GM23248 (cell line): ENCODE measurements around the gene PTCSC3. TPM values are rescaled to one million over a fixed set of nuclear protein-coding genes. Genes with fewer than 3 reads are reported as not detected.

Source experiments
- DNase-seq: peaks from one replicate; pipeline ENCODE4 v3.0.0-alpha.2; 2015
- H2AFZ ChIP-seq: fragments of 200-600 bp; sonication (generic); 2 replicates; pipeline ENCODE4 v1.6.1; 2016; ENCODE audit warnings: antibody characterized with exemption
- H3F3A ChIP-seq: fragments of 200-600 bp; sonication (generic); 2 replicates; pipeline ENCODE4 v1.6.1; 2016; ENCODE audit warnings: mild to moderate bottlenecking, antibody characterized with exemption, mixed run types; ENCODE audit not compliant: insufficient read depth
- H3K27ac ChIP-seq: fragments of 200-600 bp; sonication (generic); 2 replicates; pipeline ENCODE4 v1.5.1; 2016; ENCODE audit warnings: mild to moderate bottlenecking
- H3K27me3 ChIP-seq: fragments of 200-600 bp; sonication (generic); replicated peaks from 2 replicates; pipeline ENCODE4 v1.6.1; 2016; ENCODE audit warnings: mild to moderate bottlenecking; ENCODE audit not compliant: insufficient read depth
- H3K36me3 ChIP-seq: fragments of 200-600 bp; sonication (generic); 2 replicates; pipeline ENCODE4 v1.6.1; 2016; ENCODE audit warnings: low read depth, mild to moderate bottlenecking
- H3K4me1 ChIP-seq: fragments of 200-600 bp; sonication (generic); 2 replicates; pipeline ENCODE4 v1.6.1; 2016; ENCODE audit warnings: mild to moderate bottlenecking; ENCODE audit not compliant: insufficient read depth
- H3K4me2 ChIP-seq: fragments of 200-600 bp; sonication (generic); one replicate; pipeline ENCODE4 v1.6.1; 2016; ENCODE audit warnings: mild to moderate bottlenecking; ENCODE audit not compliant: unreplicated experiment
- H3K4me3 ChIP-seq: fragments of 200-600 bp; sonication (generic); 2 replicates; pipeline ENCODE4 v1.5.1; 2016; ENCODE audit warnings: mild to moderate bottlenecking
- H3K79me2 ChIP-seq: fragments of 200-600 bp; sonication (generic); 2 replicates; pipeline ENCODE4 v1.6.1; 2016; ENCODE audit warnings: mild to moderate bottlenecking; ENCODE audit not compliant: insufficient read depth
- H3K9ac ChIP-seq: fragments of 200-600 bp; sonication (generic); 2 replicates; pipeline ENCODE4 v1.6.1; 2016; ENCODE audit warnings: mild to moderate bottlenecking
- H3K9me2 ChIP-seq: fragments of 200-600 bp; sonication (generic); 2 replicates; pipeline ENCODE4 v1.6.1; 2016; ENCODE audit warnings: mixed run types, mild to moderate bottlenecking, moderate library complexity; ENCODE audit not compliant: insufficient read depth
- H3K9me3 ChIP-seq: fragments of 200-600 bp; sonication (generic); one replicate; pipeline ENCODE4 v1.6.1; 2017; ENCODE audit warnings: low read depth
- H4K20me1 ChIP-seq: fragments of 200-600 bp; sonication (generic); 2 replicates; pipeline ENCODE4 v1.6.0; 2016; ENCODE audit not compliant: insufficient read depth
- EZH2 ChIP-seq: fragments of 200-600 bp; sonication (generic); IDR thresholded peaks from 2 replicates; pipeline ENCODE4 v1.6.1; 2018; ENCODE audit warnings: antibody characterized with exemption, mild to moderate bottlenecking; ENCODE audit not compliant: insufficient read depth, poor library complexity, severe bottlenecking
- EZH2phosphoT487 ChIP-seq: fragments of 200-600 bp; sonication (generic); IDR thresholded peaks from 2 replicates; pipeline ENCODE4 v1.6.1; 2018; ENCODE audit warnings: antibody characterized with exemption, moderate library complexity, mild to moderate bottlenecking, low read depth; ENCODE audit not compliant: insufficient read depth
- WGBS, 2 experiments: methylation state at CpG; one replicate each; pipeline ENCODE4 v1.1.6; 2015 to 2017; ENCODE audit warnings: low lambda C conversion rate in 2 of 2, low coverage in 1 of 2; ENCODE audit errors: missing lambda C conversion rate in 2 of 2; 5-methylcytosine and 5-hydroxymethylcytosine counted together
- in situ Hi-C: fragments of 300-500 bp; cut with MboI; formaldehyde crosslinking; loops from 2 replicates; pipeline ENCODE4 v1.15.0; 2020
- polyA plus RNA-seq: library from polyadenylated mRNA; unstranded; fragments of >200 nt; fragmentation: Nextera tagmentation; extraction: Ambion mirVana; gene quantifications from 2 replicates; pipeline ENCODE4 v1.2.1, GENCODE V29; 2016
- total RNA-seq: library from RNA; depleted of rRNA; stranded (reverse); fragments of >200 nt; shearing (Covaris generic); gene quantifications from 2 replicates; pipeline ENCODE4 v1.2.3, GENCODE V29; 2014; rRNA removed

The PTCSC3 gene
- not detected in 2 replicates for total RNA-seq
- not detected in 2 replicates for polyA plus RNA-seq

- no peak within 1 kb of the TSS for H3K27ac ChIP-seq
- WGBS, 2 experiments, result 22 to 24% methylated on average over 4 of the region's 4 CpGs
Measured at GRCh38 chr14:36176524-36176923, at the start of gene PTCSC3. Gene PTCSC3, minus strand, starts transcription at chr14:36176722.

GRCh38 chr14:36226164-36226563 lies 49.6 kb upstream of the PTCSC3 start:
- Histone ChIP-seq H3K4me1 (no peaks in the 10 kb centered on the region), H3K4me2 (no peak overlapping the region), H4K20me1 (no peaks in the 10 kb centered on the region), H3K79me2 (no peaks in the 10 kb centered on the region), H3F3A (no peaks in the 10 kb centered on the region), H3K27ac (no peak overlapping the region), H3K36me3 (no peaks in the 10 kb centered on the region), H3K9ac (no peak overlapping the region), H3K4me3 (no peak overlapping the region), H3K9me2 (0 out of 2 replicates have a peak, but pooled peaks cover 2% of the 10 kb centered on the region), H3K9me3 (no peaks in the 10 kb centered on the region), H3K27me3 (peaks cover 7% of the 10 kb centered on the region; the same call in 1 of the 2 replicates), H2AFZ (no peak overlapping the region)
- no peak for TF ChIP-seq EZH2
- TF ChIP-seq EZH2phosphoT487, result no peak
- DNase-seq, result no peak
- in situ Hi-C loops, result no loop called here
- 9 to 14% methylated on average over 1 of the region's 1 CpG for WGBS, 2 experiments

More at GRCh38 chr14:36176524-36176923, at the start of gene PTCSC3:
- in situ Hi-C loops, result no loop called here
- no peak within 1 kb of the TSS for H3K4me2 ChIP-seq
- no peak within 1 kb of the TSS for H3K9ac ChIP-seq
- H3K27me3 ChIP-seq, result no peaks in the 10 kb centered on the region; the same call in 1 of the 2 replicates
- H3K79me2 ChIP-seq, result no peaks in the 10 kb centered on the region
- no peaks in the 10 kb centered on the region for H3K9me3 ChIP-seq
- no peak within 1 kb of the TSS for H3K4me3 ChIP-seq
- H3K9me2 ChIP-seq, result peaks cover 4% of the 10 kb centered on the region; the same call in 1 of the 2 replicates
- H4K20me1 ChIP-seq, result no peaks in the 10 kb centered on the region
- no peak within 1 kb of the TSS for H2AFZ ChIP-seq
- H3K4me1 ChIP-seq, result no peaks in the 10 kb centered on the region
- DNase-seq, result no peak
- H3F3A ChIP-seq, result no peaks in the 10 kb centered on the region
- no peaks in the 10 kb centered on the region for H3K36me3 ChIP-seq
- TF ChIP-seq EZH2, result no peak
- TF ChIP-seq EZH2phosphoT487, result no peak

- H3K9me3 ChIP-seq, result no peaks in the 10 kb centered on the region
- in situ Hi-C loops, result no loop called here
- no peaks in the 10 kb centered on the region for H4K20me1 ChIP-seq
- no peak overlapping the region for H2AFZ ChIP-seq
- H3K4me3 ChIP-seq, result no peak overlapping the region
- no peaks in the 10 kb centered on the region for H3K79me2 ChIP-seq
- no peaks in the 10 kb centered on the region for H3F3A ChIP-seq
- H3K4me2 ChIP-seq, result no peak overlapping the region
- no peak overlapping the region for H3K27ac ChIP-seq
- TF ChIP-seq EZH2phosphoT487, result no peak
- peaks cover 8% of the 10 kb centered on the region; the same call in 1 of the 2 replicates for H3K27me3 ChIP-seq
- DNase-seq, result no peak
- 69 to 72% methylated on average over 9 of the region's 9 CpGs for WGBS, 2 experiments
- H3K9me2 ChIP-seq, result 0 out of 2 replicates have a peak, but pooled peaks cover 2% of the 10 kb centered on the region
- no peaks in the 10 kb centered on the region for H3K36me3 ChIP-seq
- no peak overlapping the region for H3K9ac ChIP-seq
- no peaks in the 10 kb centered on the region for H3K4me1 ChIP-seq
Measured at GRCh38 chr14:36224176-36224575, 47.7 kb upstream of the PTCSC3 start.

GRCh38 chr14:36223558-36223957 lies 47.0 kb upstream of the PTCSC3 start:
- Histone ChIP-seq H3K27ac (no peak overlapping the region), H3K4me2 (no peak overlapping the region), H3K9me3 (no peaks in the 10 kb centered on the region), H3F3A (no peaks in the 10 kb centered on the region), H3K4me3 (no peak overlapping the region), H2AFZ (no peak overlapping the region), H3K4me1 (no peaks in the 10 kb centered on the region), H4K20me1 (no peaks in the 10 kb centered on the region), H3K79me2 (no peaks in the 10 kb centered on the region), H3K9me2 (0 out of 2 replicates have a peak, but pooled peaks cover 2% of the 10 kb centered on the region), H3K36me3 (no peaks in the 10 kb centered on the region), H3K9ac (no peak overlapping the region), H3K27me3 (peaks cover 8% of the 10 kb centered on the region; the same call in 1 of the 2 replicates)
- in situ Hi-C loops, result no loop called here
- TF ChIP-seq EZH2 (no peak), EZH2phosphoT487 (no peak)
- 76 to 77% methylated on average over 3 of the region's 3 CpGs for WGBS, 2 experiments
- DNase-seq, result no peak
